Measurements from ENCODE around the gene SPEG. TPM values are rescaled to one million over a fixed set of nuclear protein-coding genes. Genes with fewer than 3 reads are reported as not detected.

The SPEG gene
- total and polyA plus RNA-seq, 2 experiments from 2014 or later: 12.6 to 32.4 TPM

DNA sequence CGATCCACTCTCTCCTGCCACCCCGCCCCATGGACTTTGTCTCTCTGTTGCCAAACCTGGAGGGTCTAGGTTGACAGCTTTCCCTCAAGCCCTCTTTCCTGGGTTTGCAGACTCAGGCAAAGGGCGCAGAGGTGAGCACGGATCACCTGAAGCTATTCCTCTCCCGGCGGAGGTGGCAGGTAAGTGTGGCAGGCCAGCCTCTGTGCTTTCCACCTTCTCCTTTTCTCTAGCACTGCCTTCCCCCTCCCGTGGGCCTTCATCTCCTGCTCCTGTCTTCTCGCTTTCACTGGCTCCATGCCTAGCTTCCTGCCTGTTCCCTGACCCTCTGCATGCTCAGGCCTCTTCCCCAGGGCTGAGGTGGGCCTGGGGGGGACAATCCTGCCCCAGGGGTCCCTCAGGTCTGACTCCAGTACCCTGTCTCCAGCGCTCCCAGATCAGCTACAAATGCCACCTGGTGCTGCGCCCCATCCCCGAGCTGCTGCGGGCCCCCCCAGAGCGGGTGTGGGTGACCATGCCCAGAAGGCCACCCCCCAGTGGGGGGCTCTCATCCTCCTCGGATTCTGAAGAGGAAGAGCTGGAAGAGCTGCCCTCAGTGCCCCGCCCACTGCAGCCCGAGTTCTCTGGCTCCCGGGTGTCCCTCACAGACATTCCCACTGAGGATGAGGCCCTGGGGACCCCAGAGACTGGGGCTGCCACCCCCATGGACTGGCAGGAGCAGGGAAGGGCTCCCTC, 48.2 kb downstream of the SPEG start (continued):
- TF ChIP-seq ZNF462 (CRISPR knock-in tag; IDR thresholded peaks at IDR 0.05): no peak
- no peak for TF ChIP-seq EZH2phosphoT487 (IDR thresholded peaks at IDR 0.05; ENCODE audit: unreplicated experiment)
- TF ChIP-seq CTCF (conservative IDR thresholded peaks at IDR 0.05; ENCODE audit: low read depth in 2 of 2): no peak
- no peak for TF ChIP-seq CREB1 (CRISPR knock-in tag; IDR thresholded peaks at IDR 0.05; ENCODE audit: low read depth)
- TF ChIP-seq NANOG (IDR thresholded peaks at IDR 0.05; ENCODE audit: borderline replicate concordance): no peak
- no peak for TF ChIP-seq JUNB (IDR thresholded peaks at IDR 0.05; ENCODE audit: unreplicated experiment)

Data from GM23338 (cell line).